Endodermal cell (in vitro differentiated cells): ENCODE results near the gene CACNA1H. TPM values are rescaled to one million over a fixed set of nuclear protein-coding genes. Genes with fewer than 3 reads are reported as not detected.

Experiments used
- DNase-seq: peaks from one replicate; pipeline ENCODE4 v3.0.0-alpha.2; 2017
- H3K27ac ChIP-seq: 2 replicates; pipeline ENCODE4 v1.5.1; 2013; ENCODE audit warnings: mild to moderate bottlenecking, low read depth, low read length, moderate library complexity
- H3K27me3 ChIP-seq: 2 replicates; pipeline ENCODE4 v1.6.1; 2013; ENCODE audit warnings: mild to moderate bottlenecking, low read length, moderate library complexity; ENCODE audit not compliant: insufficient read depth, control insufficient read depth, poor library complexity, severe bottlenecking
- H3K36me3 ChIP-seq: 2 replicates; pipeline ENCODE4 v1.7.0; 2013; ENCODE audit warnings: mild to moderate bottlenecking, low read length, moderate library complexity; ENCODE audit not compliant: control insufficient read depth, insufficient read depth
- H3K4me1 ChIP-seq: one replicate; pipeline ENCODE4 v1.7.0; 2013; ENCODE audit warnings: low read length; ENCODE audit not compliant: control insufficient read depth, insufficient read depth
- H3K4me3 ChIP-seq: 2 replicates; pipeline ENCODE4 v1.5.1; 2013; ENCODE audit warnings: mild to moderate bottlenecking, low read length, moderate library complexity
- H3K9ac ChIP-seq: 2 replicates; pipeline ENCODE4 v1.6.1; 2013; ENCODE audit warnings: mild to moderate bottlenecking, low read length, moderate library complexity; ENCODE audit not compliant: poor library complexity, severe bottlenecking; ENCODE audit errors: extremely low read depth
- H3K9me3 ChIP-seq: 2 replicates; pipeline ENCODE4 v1.6.1; 2013; ENCODE audit warnings: mild to moderate bottlenecking, low read length, moderate library complexity; ENCODE audit not compliant: control insufficient read depth
- H3K27ac Mint-ChIP-seq: 2 replicates; pipeline ENCODE4 v1.8.0; 2020; ENCODE audit warnings: mixed read lengths
- H3K27me3 Mint-ChIP-seq: 2 replicates; pipeline ENCODE4 v1.8.0; 2021; ENCODE audit warnings: mild to moderate bottlenecking, mixed read lengths; ENCODE audit not compliant: insufficient read depth
- H3K36me3 Mint-ChIP-seq: 2 replicates; pipeline ENCODE4 v1.8.0; 2020; ENCODE audit warnings: low read depth, mixed read lengths
- H3K4me1 Mint-ChIP-seq: 2 replicates; pipeline ENCODE4 v1.8.0; 2020; ENCODE audit warnings: mixed read lengths
- H3K4me3 Mint-ChIP-seq: 2 replicates; pipeline ENCODE4 v1.8.0; 2020; ENCODE audit warnings: mild to moderate bottlenecking, moderate library complexity, mixed read lengths
- H3K9me3 Mint-ChIP-seq: 2 replicates; pipeline ENCODE4 v1.8.0; 2020; ENCODE audit warnings: mild to moderate bottlenecking, mixed read lengths
- CTCF ChIP-seq: fragments of 200-600 bp; sonication (generic); conservative IDR thresholded peaks from 2 replicates; pipeline ENCODE4 v1.5.0; 2021; ENCODE audit warnings: antibody characterized with exemption, mild to moderate bottlenecking
- WGBS, 2 experiments: methylation state at CpG; one replicate each; pipeline versions ENCODE4 v1.1.5 to v1.1.7; 2013; ENCODE audit warnings: missing lambda C conversion rate in 2 of 2, mixed read lengths in 1 of 2; ENCODE audit not compliant: insufficient coverage in 1 of 2, insufficient read length in 1 of 2; 5-methylcytosine and 5-hydroxymethylcytosine counted together
- total RNA-seq, 2 donors: library from RNA; stranded (reverse); fragmentation: NEBNext Ultra II Directional in 1 of 2; extraction: Animal tissue kit (Norgen Biotek cat#: 25700) in 1 of 2; gene quantifications; 2 replicates in 1 of 2; 3 replicates in 1 of 2; pipeline ENCODE4 v1.2.1, GENCODE V29; 2021

CACNA1H gene
- total RNA-seq, 2 donors from 2014 or later = 31.6 to 45.0 TPM

- WGBS, 2 experiments = 81 to 90% methylated on average over 9 to 18 of the region's 18 CpGs
- peak overlapping the region; percentile 57 for H3K4me3 Mint-ChIP-seq
- H3K27ac Mint-ChIP-seq = no peak overlapping the region
- H3K9me3 ChIP-seq = no peaks in the 10 kb centered on the region
- H3K27ac ChIP-seq = no peak overlapping the region
- H3K4me3 ChIP-seq = peak overlapping the region; percentile 56
- no peaks in the 10 kb centered on the region for H3K4me1 ChIP-seq
- H3K36me3 Mint-ChIP-seq = peaks cover 1% of the 10 kb centered on the region
- no peak overlapping the region for H3K9ac ChIP-seq
- peaks cover 4% of the 10 kb centered on the region for H3K4me1 Mint-ChIP-seq
- no peaks in the 10 kb centered on the region for H3K36me3 ChIP-seq
- DNase-seq = peak; percentile 57
- H3K9me3 Mint-ChIP-seq = peaks cover 9% of the 10 kb centered on the region
- no peaks in the 10 kb centered on the region for H3K27me3 ChIP-seq
- no peak for TF ChIP-seq CTCF
- H3K27me3 Mint-ChIP-seq = peaks cover 3% of the 10 kb centered on the region
Observed at GRCh38 chr16:1151424-1152122, 1.3 kb upstream of the CACNA1H start.

GRCh38 chr16:1152123-1152638 lies 725 bp upstream of the CACNA1H start:
- no peak overlapping the region for H3K27ac Mint-ChIP-seq
- H3K9ac ChIP-seq = no peak overlapping the region

GRCh38 chr16:1153480-1154160 lies 714 bp downstream of the CACNA1H start:
- Histone ChIP-seq H3K4me1 (no peaks in the 10 kb centered on the region), H3K36me3 (no peaks in the 10 kb centered on the region), H3K4me3 (no peak overlapping the region), H3K9me3 (no peaks in the 10 kb centered on the region), H3K27me3 (no peaks in the 10 kb centered on the region), H3K9ac (peak overlapping the region; percentile 25), H3K27ac (no peak overlapping the region)
- no peak overlapping the region for H3K27ac Mint-ChIP-seq
- peak; percentile 71 for DNase-seq
- peaks cover 4% of the 10 kb centered on the region for H3K4me1 Mint-ChIP-seq
- WGBS, 2 experiments = 0% methylated on average over 3 to 76 of the region's 94 CpGs
- H3K36me3 Mint-ChIP-seq = no peaks in the 10 kb centered on the region
- H3K27me3 Mint-ChIP-seq = peaks cover 3% of the 10 kb centered on the region
- H3K4me3 Mint-ChIP-seq = peak overlapping the region; percentile 53
- TF ChIP-seq CTCF = no peak
- H3K9me3 Mint-ChIP-seq = no peaks in the 10 kb centered on the region

More at GRCh38 chr16:1152123-1152638, 725 bp upstream of the CACNA1H start:
- Mint-ChIP-seq H3K4me3 (peak overlapping the region; percentile 57), H3K4me1 (peaks cover 4% of the 10 kb centered on the region), H3K9me3 (peaks cover 4% of the 10 kb centered on the region), H3K27me3 (peaks cover 3% of the 10 kb centered on the region), H3K36me3 (peaks cover 1% of the 10 kb centered on the region)
- Histone ChIP-seq H3K36me3 (no peaks in the 10 kb centered on the region), H3K4me1 (no peaks in the 10 kb centered on the region), H3K27ac (no peak overlapping the region), H3K4me3 (peak overlapping the region; percentile 56), H3K9me3 (no peaks in the 10 kb centered on the region), H3K27me3 (no peaks in the 10 kb centered on the region)
- no peak for TF ChIP-seq CTCF
- 12 to 18% methylated on average over 11 to 25 of the region's 40 CpGs for WGBS, 2 experiments
- peak; percentile 80 for DNase-seq
